MM.1S (cell line): ENCODE measurements around the gene SNRNP40.

Source experiments
- DNase-seq: peaks from one replicate; pipeline ENCODE4 v3.0.0-alpha.2; 2015
- H2AFZ ChIP-seq: fragments of 300-600 bp; sonication (generic); 2 replicates; pipeline ENCODE4 v1.6.0; 2016; ENCODE audit warnings: antibody characterized with exemption, low read length
- H3F3A ChIP-seq: fragments of 300-600 bp; sonication (generic); 2 replicates; pipeline ENCODE4 v1.6.1; 2016; ENCODE audit warnings: mild to moderate bottlenecking, antibody characterized with exemption, low read length, moderate library complexity, mixed read lengths; ENCODE audit not compliant: insufficient read depth
- H3K27ac ChIP-seq: fragments of 300-600 bp; sonication (generic); 2 replicates; pipeline ENCODE4 v1.5.1; 2016; ENCODE audit warnings: mild to moderate bottlenecking, low read length
- H3K27me3 ChIP-seq: fragments of 300-600 bp; sonication (generic); replicated peaks from 2 replicates; pipeline ENCODE4 v1.6.0; 2016; ENCODE audit warnings: low read length; ENCODE audit not compliant: insufficient read depth
- H3K36me3 ChIP-seq: fragments of 300-600 bp; sonication (generic); replicated peaks from 2 replicates; pipeline ENCODE4 v1.6.1; 2016; ENCODE audit warnings: mild to moderate bottlenecking, low read length, mixed read lengths; ENCODE audit not compliant: insufficient read depth
- H3K4me1 ChIP-seq: fragments of 300-600 bp; sonication (generic); 2 replicates; pipeline ENCODE4 v1.6.1; 2016; ENCODE audit warnings: low read length, mixed read lengths
- H3K4me2 ChIP-seq: fragments of 300-600 bp; sonication (generic); 2 replicates; pipeline ENCODE4 v1.6.0; 2016; ENCODE audit warnings: low read depth, low read length
- H3K4me3 ChIP-seq: fragments of 300-600 bp; sonication (generic); 2 replicates; pipeline ENCODE4 v1.5.1; 2016; ENCODE audit warnings: low read length, mixed read lengths
- H3K79me2 ChIP-seq: fragments of 300-600 bp; sonication (generic); 2 replicates; pipeline ENCODE4 v1.6.1; 2016; ENCODE audit warnings: mixed run types, low read length, mixed read lengths
- H3K9ac ChIP-seq: fragments of 300-600 bp; sonication (generic); 2 replicates; pipeline ENCODE4 v1.6.1; 2016; ENCODE audit warnings: low read length, mixed read lengths
- H3K9me2 ChIP-seq: fragments of 300-600 bp; sonication (generic); replicated peaks from 2 replicates; pipeline ENCODE4 v1.6.1; 2016; ENCODE audit warnings: mild to moderate bottlenecking, low read length, mixed read lengths; ENCODE audit not compliant: insufficient read depth
- H3K9me3 ChIP-seq: fragments of 300-600 bp; sonication (generic); replicated peaks from 2 replicates; pipeline ENCODE4 v1.6.1; 2016; ENCODE audit warnings: mild to moderate bottlenecking, low read length, mixed read lengths; ENCODE audit not compliant: insufficient read depth
- H4K20me1 ChIP-seq: fragments of 300-600 bp; sonication (generic); 2 replicates; pipeline ENCODE4 v1.6.1; 2016; ENCODE audit warnings: mild to moderate bottlenecking, low read length, moderate library complexity, mixed read lengths; ENCODE audit not compliant: insufficient read depth
- CTCF ChIP-seq: fragments of 300-600 bp; sonication (generic); IDR thresholded peaks from 2 replicates; pipeline ENCODE4 v1.5.1; 2016; ENCODE audit warnings: antibody characterized with exemption, low read length, mixed read lengths
- EZH2 ChIP-seq: fragments of 300-600 bp; sonication (generic); optimal IDR thresholded peaks from 2 replicates; pipeline ENCODE3; 2017; ENCODE audit warnings: low read depth, mild to moderate bottlenecking, antibody characterized with exemption, low read length, mixed read lengths
- EZH2phosphoT487 ChIP-seq: fragments of 300-600 bp; sonication (generic); IDR thresholded peaks from 2 replicates; pipeline ENCODE4 v1.6.1; 2018; ENCODE audit warnings: antibody characterized with exemption, low read length

Gene SNRNP40

GRCh38 chr1:31238612-31238985 is 58.0 kb downstream of the SNRNP40 start:
- Histone ChIP-seq H3K79me2 (no peaks in the 10 kb centered on the region), H3F3A (no peaks in the 10 kb centered on the region), H3K9me2 (no peaks in the 10 kb centered on the region), H3K27me3 (peaks cover 38% of the 10 kb centered on the region), H3K4me3 (no peak overlapping the region), H2AFZ (no peak overlapping the region), H3K9ac (no peak overlapping the region), H3K4me2 (no peak overlapping the region), H4K20me1 (no peaks in the 10 kb centered on the region), H3K36me3 (no peaks in the 10 kb centered on the region), H3K4me1 (no peaks in the 10 kb centered on the region), H3K9me3 (no peaks in the 10 kb centered on the region), H3K27ac (no peak overlapping the region)
- TF ChIP-seq EZH2, result no peak
- TF ChIP-seq CTCF, result no peak
- TF ChIP-seq EZH2phosphoT487, result no peak
- no peak for DNase-seq

GRCh38 chr1:31234870-31235269 is 61.7 kb downstream of the SNRNP40 start:
- no peaks in the 10 kb centered on the region for H3K79me2 ChIP-seq
- no peak overlapping the region for H3K4me3 ChIP-seq
- DNase-seq, result no peak
- H3F3A ChIP-seq, result no peaks in the 10 kb centered on the region
- no peaks in the 10 kb centered on the region for H3K9me3 ChIP-seq
- H2AFZ ChIP-seq, result no peak overlapping the region
- no peak overlapping the region for H3K9ac ChIP-seq
- H3K4me2 ChIP-seq, result no peak overlapping the region
- no peaks in the 10 kb centered on the region for H3K9me2 ChIP-seq
- no peak for TF ChIP-seq EZH2phosphoT487
- TF ChIP-seq EZH2, result no peak
- no peak for TF ChIP-seq CTCF
- no peaks in the 10 kb centered on the region for H3K36me3 ChIP-seq
- no peaks in the 10 kb centered on the region for H4K20me1 ChIP-seq
- H3K4me1 ChIP-seq, result no peaks in the 10 kb centered on the region
- no peak overlapping the region for H3K27ac ChIP-seq
- peaks cover 26% of the 10 kb centered on the region for H3K27me3 ChIP-seq

DNA sequence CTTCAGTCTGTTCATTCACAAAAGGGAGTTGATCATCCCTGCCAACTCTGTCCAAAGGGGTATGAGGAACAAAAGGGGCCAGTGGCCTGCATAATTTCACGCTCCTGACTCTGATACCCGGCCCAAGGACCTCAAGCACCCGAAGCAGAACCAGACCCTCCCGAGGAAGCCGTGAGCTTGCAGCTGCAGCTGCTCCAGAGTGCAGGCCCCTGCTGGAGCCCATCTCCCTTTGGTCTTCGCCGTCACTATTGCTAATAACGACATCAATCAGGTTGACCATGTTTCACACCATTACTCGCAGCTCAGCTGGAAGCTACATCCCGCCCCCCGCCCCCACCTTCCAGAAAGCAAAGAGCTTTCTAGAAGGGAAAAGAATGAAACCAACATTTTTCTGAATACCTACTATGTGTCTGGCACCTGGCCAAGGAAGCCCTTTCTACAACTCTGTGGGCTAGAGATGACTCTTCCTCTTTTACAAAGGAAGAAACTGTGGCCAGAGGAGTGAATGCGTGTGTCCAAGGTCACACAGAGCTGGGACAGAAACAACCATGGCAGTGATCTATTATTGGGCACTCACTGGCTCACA is 62.4 kb downstream of the SNRNP40 start:
- no peak overlapping the region for H3K4me3 ChIP-seq
- no peak overlapping the region for H2AFZ ChIP-seq
- no peak overlapping the region for H3K27ac ChIP-seq
- H3K36me3 ChIP-seq, result no peaks in the 10 kb centered on the region
- H3K79me2 ChIP-seq, result no peaks in the 10 kb centered on the region
- H4K20me1 ChIP-seq, result no peaks in the 10 kb centered on the region
- H3K4me2 ChIP-seq, result no peak overlapping the region
- DNase-seq, result no peak
- TF ChIP-seq EZH2phosphoT487 (no peak), CTCF (no peak), EZH2 (no peak)
- H3K27me3 ChIP-seq, result peaks cover 25% of the 10 kb centered on the region
- H3K9me2 ChIP-seq, result no peaks in the 10 kb centered on the region
- no peaks in the 10 kb centered on the region for H3K4me1 ChIP-seq
- H3K9me3 ChIP-seq, result no peaks in the 10 kb centered on the region
- H3F3A ChIP-seq, result no peaks in the 10 kb centered on the region
- no peak overlapping the region for H3K9ac ChIP-seq
